Measurements from ENCODE around the gene CASZ1. TPM values are rescaled to one million over a fixed set of nuclear protein-coding genes. Genes with fewer than 3 reads are reported as not detected.

CASZ1 gene
- total RNA-seq, 1 donor from 2014 or later: 4.0 TPM

- peaks cover 6% of the 10 kb centered on the region for H3K27me3 Mint-ChIP-seq (ENCODE audit: low read depth, unreplicated experiment)
- no peak overlapping the region for H3K27ac ChIP-seq (ENCODE audit: low read depth, low read length)
- H3K79me2 ChIP-seq (ENCODE audit: insufficient read depth, low read length): no peaks in the 10 kb centered on the region
- H3K4me1 Mint-ChIP-seq (ENCODE audit: low read depth, unreplicated experiment): no peaks in the 10 kb centered on the region
- peak; percentile 34 for FAIRE-seq
- H3K4me1 ChIP-seq (ENCODE audit: insufficient read depth, low read length): no peaks in the 10 kb centered on the region
- no peaks in the 10 kb centered on the region for H3K36me3 ChIP-seq (ENCODE audit: insufficient read depth, low read length)
- H3K27ac Mint-ChIP-seq (ENCODE audit: unreplicated experiment): no peak overlapping the region
- no peaks in the 10 kb centered on the region for H3K9me3 ChIP-seq (ENCODE audit: insufficient read depth, low read depth, low read length)
- H2AFZ ChIP-seq (ENCODE audit: low read depth, low read length): no peak overlapping the region
- no peak overlapping the region for H3K4me3 ChIP-seq (ENCODE audit: insufficient read depth, low read depth, low read length)
- no peak overlapping the region for H3K4me3 Mint-ChIP-seq (ENCODE audit: unreplicated experiment)
- no peak overlapping the region for H3K4me2 ChIP-seq (ENCODE audit: low read length)
- no peak for DNase-seq (ENCODE audit: low read depth)
- H3K27me3 ChIP-seq (ENCODE audit: insufficient read depth, low read length): no peaks in the 10 kb centered on the region
- peaks cover 6% of the 10 kb centered on the region for H4K20me1 ChIP-seq (ENCODE audit: insufficient read depth, low read length)
- H3K9ac ChIP-seq (ENCODE audit: low read length): no peak overlapping the region
- no peaks in the 10 kb centered on the region for H3K9me3 Mint-ChIP-seq (ENCODE audit: unreplicated experiment)
- peaks cover 2% of the 10 kb centered on the region for H3K36me3 Mint-ChIP-seq (ENCODE audit: low read depth, unreplicated experiment)
- TF ChIP-seq EZH2 (IDR thresholded peaks at IDR 0.05; ENCODE audit: insufficient read depth, low read length) (no peak), CTCF (IDR thresholded peaks at IDR 0.05; ENCODE audit: insufficient read depth, low read depth, low read length) (no peak)
These were observed 135.0 kb downstream of the CASZ1 start for GRCh38 chr1:10661453-10661852.

- TF ChIP-seq CTCF (IDR thresholded peaks at IDR 0.05; ENCODE audit: insufficient read depth, low read depth, low read length) (no peak), EZH2 (IDR thresholded peaks at IDR 0.05; ENCODE audit: insufficient read depth, low read length) (no peak)
These were observed 136.6 kb downstream of the CASZ1 start for GRCh38 chr1:10659646-10660540.

GRCh38 chr1:10659218-10659617 lies 137.2 kb downstream of the CASZ1 start:
- no peak overlapping the region for H3K27ac ChIP-seq (ENCODE audit: low read depth, low read length)
- Mint-ChIP-seq H3K4me3 (ENCODE audit: unreplicated experiment) (no peak overlapping the region), H3K27me3 (ENCODE audit: low read depth, unreplicated experiment) (peaks cover 10% of the 10 kb centered on the region), H3K36me3 (ENCODE audit: low read depth, unreplicated experiment) (no peaks in the 10 kb centered on the region), H3K27ac (ENCODE audit: unreplicated experiment) (no peak overlapping the region), H3K9me3 (ENCODE audit: unreplicated experiment) (no peaks in the 10 kb centered on the region), H3K4me1 (ENCODE audit: low read depth, unreplicated experiment) (no peaks in the 10 kb centered on the region)
- H3K9me3 ChIP-seq (ENCODE audit: insufficient read depth, low read depth, low read length): no peaks in the 10 kb centered on the region
- H3K79me2 ChIP-seq (ENCODE audit: insufficient read depth, low read length): no peaks in the 10 kb centered on the region
- H3K4me1 ChIP-seq (ENCODE audit: insufficient read depth, low read length): no peaks in the 10 kb centered on the region
- TF ChIP-seq EZH2 (IDR thresholded peaks at IDR 0.05; ENCODE audit: insufficient read depth, low read length) (no peak), CTCF (IDR thresholded peaks at IDR 0.05; ENCODE audit: insufficient read depth, low read depth, low read length) (no peak)
- H3K4me2 ChIP-seq (ENCODE audit: low read length): no peak overlapping the region
- DNase-seq (ENCODE audit: low read depth) (no peak), FAIRE-seq (no peak)
- no peaks in the 10 kb centered on the region for H3K36me3 ChIP-seq (ENCODE audit: insufficient read depth, low read length)
- no peak overlapping the region for H2AFZ ChIP-seq (ENCODE audit: low read depth, low read length)
- H3K27me3 ChIP-seq (ENCODE audit: insufficient read depth, low read length): no peaks in the 10 kb centered on the region
- no peak overlapping the region for H3K9ac ChIP-seq (ENCODE audit: low read length)
- H3K4me3 ChIP-seq (ENCODE audit: insufficient read depth, low read depth, low read length): no peak overlapping the region
- peaks cover 6% of the 10 kb centered on the region for H4K20me1 ChIP-seq (ENCODE audit: insufficient read depth, low read length)

More at GRCh38 chr1:10659646-10660540, 136.6 kb downstream of the CASZ1 start:
- Histone ChIP-seq H3K27me3 (ENCODE audit: insufficient read depth, low read length) (no peaks in the 10 kb centered on the region), H3K9me3 (ENCODE audit: insufficient read depth, low read depth, low read length) (no peaks in the 10 kb centered on the region), H2AFZ (ENCODE audit: low read depth, low read length) (no peak overlapping the region), H3K79me2 (ENCODE audit: insufficient read depth, low read length) (no peaks in the 10 kb centered on the region), H3K4me1 (ENCODE audit: insufficient read depth, low read length) (no peaks in the 10 kb centered on the region), H3K4me2 (ENCODE audit: low read length) (no peak overlapping the region), H3K27ac (ENCODE audit: low read depth, low read length) (no peak overlapping the region), H3K36me3 (ENCODE audit: insufficient read depth, low read length) (no peaks in the 10 kb centered on the region), H3K4me3 (ENCODE audit: insufficient read depth, low read depth, low read length) (no peak overlapping the region), H4K20me1 (ENCODE audit: insufficient read depth, low read length) (peaks cover 6% of the 10 kb centered on the region), H3K9ac (ENCODE audit: low read length) (no peak overlapping the region)
- Mint-ChIP-seq H3K27me3 (ENCODE audit: low read depth, unreplicated experiment) (peaks cover 6% of the 10 kb centered on the region), H3K27ac (ENCODE audit: unreplicated experiment) (no peak overlapping the region), H3K9me3 (ENCODE audit: unreplicated experiment) (no peaks in the 10 kb centered on the region), H3K4me1 (ENCODE audit: low read depth, unreplicated experiment) (no peaks in the 10 kb centered on the region), H3K4me3 (ENCODE audit: unreplicated experiment) (no peak overlapping the region), H3K36me3 (ENCODE audit: low read depth, unreplicated experiment) (no peaks in the 10 kb centered on the region)
- no peak for DNase-seq (ENCODE audit: low read depth)
- no peak for FAIRE-seq
